ENCODE results near the gene SLC25A47.

DNA sequence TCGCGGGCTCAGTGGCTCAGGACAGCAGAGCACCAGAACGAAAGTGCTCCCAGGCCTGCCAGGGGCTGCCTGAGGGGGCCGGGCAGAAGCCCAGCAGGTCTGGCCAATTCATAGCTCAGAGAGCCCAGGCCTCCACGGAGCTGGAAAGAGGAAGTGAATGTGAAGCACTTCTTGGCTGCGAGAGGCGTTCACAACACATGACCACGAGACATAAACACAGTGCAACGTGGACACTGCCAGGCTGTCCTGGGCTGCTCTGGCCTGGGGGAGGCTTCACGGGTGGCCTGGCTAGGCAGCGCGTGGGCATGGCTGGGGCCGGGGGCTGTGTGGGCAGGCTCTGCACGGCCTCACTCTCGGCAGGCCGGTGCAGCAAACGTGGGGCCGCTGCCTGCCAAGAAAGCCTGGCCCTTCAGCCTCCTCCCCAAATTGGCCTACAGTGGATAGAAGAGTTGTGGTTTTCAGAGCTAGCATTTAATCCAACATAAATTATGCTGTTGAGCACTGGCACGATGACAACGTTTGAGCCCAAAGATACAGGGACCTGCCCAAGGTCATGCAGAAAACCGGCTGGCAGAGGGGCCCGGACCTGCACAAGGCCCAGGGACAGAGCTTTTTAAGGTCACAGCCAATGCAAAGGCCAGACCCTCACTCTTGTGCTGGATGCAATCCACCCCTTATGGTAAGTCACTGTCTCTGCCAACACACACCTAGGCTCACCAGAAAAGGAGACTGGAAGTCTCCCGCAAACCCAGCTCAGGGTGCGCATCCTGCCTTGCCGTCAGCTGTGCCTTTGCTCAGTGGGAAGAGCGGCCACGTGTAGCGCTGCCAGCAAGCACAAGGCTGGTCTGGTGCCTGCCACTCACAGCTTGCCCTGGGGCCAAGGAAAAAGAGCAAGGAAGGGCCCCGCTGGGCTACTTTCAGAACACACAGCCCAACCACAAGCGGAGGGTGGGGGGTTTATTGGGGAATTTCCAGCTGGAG is 25.5 kb upstream of the SLC25A47 start:
- no peak for TF ChIP-seq CTCF (IDR thresholded peaks at IDR 0.05)
- no peak for TF ChIP-seq KAT7 (CRISPR knock-in tag; IDR thresholded peaks at IDR 0.05; ENCODE audit: borderline replicate concordance)
- no peak for TF ChIP-seq FOXK1 (CRISPR knock-in tag; IDR thresholded peaks at IDR 0.05)
- no peak for TF ChIP-seq NR2C2 (CRISPR knock-in tag; IDR thresholded peaks at IDR 0.05)
- no peak for TF ChIP-seq ZNF416 (CRISPR knock-in tag; IDR thresholded peaks at IDR 0.05)
- TF ChIP-seq, protein P1, sequence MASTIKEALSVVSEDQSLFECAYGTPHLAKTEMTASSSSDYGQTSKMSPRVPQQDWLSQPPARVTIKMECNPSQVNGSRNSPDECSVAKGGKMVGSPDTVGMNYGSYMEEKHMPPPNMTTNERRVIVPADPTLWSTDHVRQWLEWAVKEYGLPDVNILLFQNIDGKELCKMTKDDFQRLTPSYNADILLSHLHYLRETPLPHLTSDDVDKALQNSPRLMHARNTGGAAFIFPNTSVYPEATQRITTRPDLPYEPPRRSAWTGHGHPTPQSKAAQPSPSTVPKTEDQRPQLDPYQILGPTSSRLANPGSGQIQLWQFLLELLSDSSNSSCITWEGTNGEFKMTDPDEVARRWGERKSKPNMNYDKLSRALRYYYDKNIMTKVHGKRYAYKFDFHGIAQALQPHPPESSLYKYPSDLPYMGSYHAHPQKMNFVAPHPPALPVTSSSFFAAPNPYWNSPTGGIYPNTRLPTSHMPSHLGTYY (CRISPR knock-in tag; IDR thresholded peaks at IDR 0.05) = no peak
- TF ChIP-seq TP53 (CRISPR knock-in tag; IDR thresholded peaks at IDR 0.05) = no peak
- TF ChIP-seq, protein P2, sequence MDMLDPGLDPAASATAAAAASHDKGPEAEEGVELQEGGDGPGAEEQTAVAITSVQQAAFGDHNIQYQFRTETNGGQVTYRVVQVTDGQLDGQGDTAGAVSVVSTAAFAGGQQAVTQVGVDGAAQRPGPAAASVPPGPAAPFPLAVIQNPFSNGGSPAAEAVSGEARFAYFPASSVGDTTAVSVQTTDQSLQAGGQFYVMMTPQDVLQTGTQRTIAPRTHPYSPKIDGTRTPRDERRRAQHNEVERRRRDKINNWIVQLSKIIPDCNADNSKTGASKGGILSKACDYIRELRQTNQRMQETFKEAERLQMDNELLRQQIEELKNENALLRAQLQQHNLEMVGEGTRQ (CRISPR knock-in tag; IDR thresholded peaks at IDR 0.05) = no peak
- TF ChIP-seq, protein P3, sequence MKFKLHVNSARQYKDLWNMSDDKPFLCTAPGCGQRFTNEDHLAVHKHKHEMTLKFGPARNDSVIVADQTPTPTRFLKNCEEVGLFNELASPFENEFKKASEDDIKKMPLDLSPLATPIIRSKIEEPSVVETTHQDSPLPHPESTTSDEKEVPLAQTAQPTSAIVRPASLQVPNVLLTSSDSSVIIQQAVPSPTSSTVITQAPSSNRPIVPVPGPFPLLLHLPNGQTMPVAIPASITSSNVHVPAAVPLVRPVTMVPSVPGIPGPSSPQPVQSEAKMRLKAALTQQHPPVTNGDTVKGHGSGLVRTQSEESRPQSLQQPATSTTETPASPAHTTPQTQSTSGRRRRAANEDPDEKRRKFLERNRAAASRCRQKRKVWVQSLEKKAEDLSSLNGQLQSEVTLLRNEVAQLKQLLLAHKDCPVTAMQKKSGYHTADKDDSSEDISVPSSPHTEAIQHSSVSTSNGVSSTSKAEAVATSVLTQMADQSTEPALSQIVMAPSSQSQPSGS (CRISPR knock-in tag; IDR thresholded peaks at IDR 0.05; ENCODE audit: borderline replicate concordance, low read depth) = no peak
- no peak for TF ChIP-seq CREB1 (CRISPR knock-in tag; IDR thresholded peaks at IDR 0.05)
- no peak for TF ChIP-seq NR1H2 (CRISPR knock-in tag; IDR thresholded peaks at IDR 0.05)
